ENCODE results near the gene PI16.
"Not testable (repeated sequence)": the region's sequence is repeated elsewhere in the genome, so short reads cannot be mapped to it uniquely, and the experiment has no call there.

The PI16 gene

GRCh38 chr6:36929152-36929551, 25.4 kb upstream of the PI16 start:
- DNase-seq: no peak

- DNase-seq: no peak
Measured at GRCh38 chr6:36929607-36930006, 24.9 kb upstream of the PI16 start.

- no peak for DNase-seq
Measured at GRCh38 chr6:36930483-36930882, 24.1 kb upstream of the PI16 start.

- no peak for DNase-seq
Measured at GRCh38 chr6:36933102-36933501, 21.4 kb upstream of the PI16 start.

GRCh38 chr6:36933519-36933918, 21.0 kb upstream of the PI16 start:
- no peak for DNase-seq

GRCh38 chr6:36934901-36935300, 19.6 kb upstream of the PI16 start:
- no peak for DNase-seq

- DNase-seq: no peak
Measured at GRCh38 chr6:36936824-36937223, 17.7 kb upstream of the PI16 start.

GRCh38 chr6:36937896-36938295, 16.6 kb upstream of the PI16 start:
- no peak for DNase-seq

GRCh38 chr6:36938536-36938935, 16.0 kb upstream of the PI16 start:
- no peak for DNase-seq

- DNase-seq: not testable (repeated sequence)
Measured at GRCh38 chr6:36939005-36939404, 15.5 kb upstream of the PI16 start.

GRCh38 chr6:36940027-36940426, 14.5 kb upstream of the PI16 start:
- no peak for DNase-seq

- DNase-seq: not testable (repeated sequence)
Measured at GRCh38 chr6:36941561-36941960, 13.0 kb upstream of the PI16 start.

- not testable (repeated sequence) for DNase-seq
Measured at GRCh38 chr6:36942329-36942728, 12.2 kb upstream of the PI16 start.

- DNase-seq: no peak
Measured at GRCh38 chr6:36944650-36945049, 9.9 kb upstream of the PI16 start.

- DNase-seq: no peak
Measured at GRCh38 chr6:36945301-36945700, 9.2 kb upstream of the PI16 start.

- no peak for DNase-seq
Measured at GRCh38 chr6:36946526-36946925, 8.0 kb upstream of the PI16 start.

GRCh38 chr6:36947570-36948351, 6.8 kb upstream of the PI16 start:
- no peak for DNase-seq

GRCh38 chr6:36949076-36949475, 5.5 kb upstream of the PI16 start:
- not testable (repeated sequence) for DNase-seq

GRCh38 chr6:36949636-36950035, 4.9 kb upstream of the PI16 start:
- DNase-seq: no peak

GRCh38 chr6:36953931-36954261, 642 bp upstream of the PI16 start:
- DNase-seq: no peak

GRCh38 chr6:36955136-36955535, 598 bp downstream of the PI16 start:
- no peak for DNase-seq

GRCh38 chr6:36955671-36956445, 1.3 kb downstream of the PI16 start:
- DNase-seq: no peak

- DNase-seq: no peak
Measured at GRCh38 chr6:36956446-36956820, 1.9 kb downstream of the PI16 start.

- peak; percentile 60 for DNase-seq
Measured at GRCh38 chr6:36957773-36958271, 3.3 kb downstream of the PI16 start.

All from NCI-H82 (cell line).